22Rv1 (cell line): Measurements from ENCODE around the gene VWA5B1.

Experiments used
- CTCF ChIP-seq: fragments of 450-650 bp; IDR thresholded peaks from 2 replicates; pipeline ENCODE4 v1.5.1; 2017; ENCODE audit warnings: mild to moderate bottlenecking
- ZFX ChIP-seq: fragments of 450-650 bp; IDR thresholded peaks from 2 replicates; pipeline ENCODE4 v1.6.1; 2017; ENCODE audit warnings: antibody characterized with exemption, borderline replicate concordance

DNA sequence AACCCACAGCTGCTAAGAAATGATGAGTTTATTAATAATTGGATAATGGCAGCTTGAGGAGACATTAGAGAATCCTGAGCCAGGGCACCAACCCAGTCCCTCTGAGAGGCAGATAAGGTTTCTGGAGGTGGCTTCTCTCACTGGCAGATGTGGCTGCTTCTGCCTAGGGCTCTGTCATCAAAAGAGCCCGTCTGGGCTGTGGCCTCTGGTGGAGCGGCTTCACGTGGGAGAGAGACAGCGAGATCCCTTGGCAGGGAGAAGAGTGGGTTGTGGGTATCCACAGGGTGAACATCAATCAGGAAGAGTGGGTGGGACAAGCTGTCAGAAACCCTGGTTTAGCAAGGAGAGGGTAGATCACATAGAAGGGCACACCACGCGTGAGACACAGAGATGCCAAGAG, 30.0 kb downstream of the VWA5B1 start:
- TF ChIP-seq CTCF, result no peak
- TF ChIP-seq ZFX, result no peak
